HG03135 (cell line): ENCODE results near the gene SLC6A16.

Source experiments
- ATAC-seq: cut with Tn5 transposase; IDR thresholded peaks from one replicate; pipeline ENCODE4 v1.9.1; 2021; ENCODE audit warnings: mild to moderate bottlenecking, moderate library complexity; ENCODE audit not compliant: unreplicated experiment

Gene SLC6A16

GRCh38 chr19:49347191-49347590 lies 22.2 kb upstream of the SLC6A16 start:
- ATAC-seq: no peak

GRCh38 chr19:49344505-49345423 lies 19.8 kb upstream of the SLC6A16 start:
- no peak for ATAC-seq

GRCh38 chr19:49343123-49343522 lies 18.1 kb upstream of the SLC6A16 start:
- ATAC-seq: no peak

- no peak for ATAC-seq
These were observed 17.3 kb upstream of the SLC6A16 start for GRCh38 chr19:49342291-49342721.

GRCh38 chr19:49340865-49341718 lies 16.1 kb upstream of the SLC6A16 start:
- ATAC-seq: peak; percentile 4

GRCh38 chr19:49340069-49340864 lies 15.3 kb upstream of the SLC6A16 start:
- peak; percentile 77 for ATAC-seq

GRCh38 chr19:49339301-49340068 lies 14.5 kb upstream of the SLC6A16 start:
- ATAC-seq: no peak

GRCh38 chr19:49338691-49339300 lies 13.8 kb upstream of the SLC6A16 start:
- no peak for ATAC-seq

- ATAC-seq: no peak
These were observed 13.2 kb upstream of the SLC6A16 start for GRCh38 chr19:49338023-49338677.

- no peak for ATAC-seq
These were observed 12.5 kb upstream of the SLC6A16 start for GRCh38 chr19:49337267-49338022.

GRCh38 chr19:49336482-49337266 lies 11.7 kb upstream of the SLC6A16 start:
- ATAC-seq: no peak

- no peak for ATAC-seq
These were observed 10.9 kb upstream of the SLC6A16 start for GRCh38 chr19:49335784-49336481.

GRCh38 chr19:49335071-49335783 lies 10.2 kb upstream of the SLC6A16 start, which contains the start of gene CD37:
Gene CD37 (plus strand): TSS chr19:49335406. CDS start chr19:49335541, 135 bp downstream.
- no peak for ATAC-seq

GRCh38 chr19:49333811-49334288 lies 8.9 kb upstream of the SLC6A16 start:
- ATAC-seq: peak; percentile 45

- ATAC-seq: no peak
These were observed 8.4 kb upstream of the SLC6A16 start for GRCh38 chr19:49333418-49333805.
